Lower leg skin (tissue), 3 donors: ENCODE data around the gene LYRM9.

Source experiments
- CTCF ChIP-seq, 3 donors: fragments of 450-650 bp; IDR thresholded peaks; one replicate each; pipeline ENCODE4 v1.5.1; 2016; ENCODE audit warnings: antibody characterized with exemption in 3 of 3, mild to moderate bottlenecking in 3 of 3, moderate library complexity in 2 of 3
- POLR2A ChIP-seq, 2 donors: fragments of 450-650 bp; IDR thresholded peaks; one replicate each; pipeline ENCODE4 v1.6.1; 2016 to 2017; ENCODE audit warnings: antibody characterized with exemption in 2 of 2, mild to moderate bottlenecking in 1 of 2, moderate library complexity in 1 of 2

DNA sequence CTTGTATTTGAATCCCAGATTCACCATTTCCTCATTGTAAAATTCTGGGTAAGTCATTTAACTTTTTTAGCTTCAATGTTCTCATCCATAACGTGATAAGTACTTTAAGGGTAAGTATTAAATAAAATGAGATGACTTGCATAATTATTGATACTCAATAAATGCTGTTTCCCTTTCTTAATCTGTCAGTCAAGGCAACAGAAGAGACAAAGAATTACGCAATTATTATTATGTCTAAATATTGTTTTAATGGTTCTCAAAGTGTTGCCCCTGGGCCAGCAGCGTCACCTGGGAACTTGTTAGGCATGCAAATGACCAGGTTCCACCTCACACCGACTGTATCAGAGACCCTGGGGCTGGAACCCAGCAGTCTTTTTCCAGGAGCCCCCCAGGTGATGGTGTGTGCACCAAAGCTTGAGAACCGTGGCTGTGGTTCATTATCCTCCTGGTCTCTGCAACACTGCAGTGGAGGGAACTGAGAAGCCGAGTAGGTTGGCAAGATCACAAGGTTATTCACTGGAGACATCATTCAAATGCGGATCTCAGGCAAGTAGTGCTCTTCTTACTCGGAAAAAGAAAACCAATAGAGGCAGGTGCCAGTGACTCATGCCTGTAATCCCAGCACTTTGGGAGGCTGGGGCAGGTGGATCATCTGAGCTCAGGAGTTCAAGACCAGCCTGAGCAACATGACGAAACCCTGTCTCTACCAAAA, 43.5 kb downstream of the LYRM9 start:
- TF ChIP-seq CTCF (IDR thresholded peaks at IDR 0.05) (no peak), POLR2A (IDR thresholded peaks at IDR 0.05) (no peak)
